Liver (tissue), 9 donors: ENCODE measurements around the gene NEK2. TPM values are rescaled to one million over a fixed set of nuclear protein-coding genes. Genes with fewer than 3 reads are reported as not detected.
A peak's percentile ranks its signal among the peaks of the same experiment; 100 is the strongest.

Source experiments
- DNase-seq: peaks from one replicate; pipeline ENCODE4 v3.0.0-alpha.2; 2017; ENCODE audit warnings: low spot score
- H3K27ac ChIP-seq, 2 donors: one replicate each; pipeline ENCODE4 v1.7.0; 2013; ENCODE audit warnings: inconsistent platforms in 2 of 2, low read length in 2 of 2, control low read depth in 1 of 2, low read depth in 1 of 2, mild to moderate bottlenecking in 1 of 2
- H3K27me3 ChIP-seq, 4 donors: one replicate each; pipeline versions ENCODE4 v1.6.1 to v1.7.0; 2013; ENCODE audit warnings: low read length in 3 of 4, inconsistent platforms in 1 of 4, mild to moderate bottlenecking in 1 of 4, moderate library complexity in 1 of 4; ENCODE audit not compliant: control insufficient read depth in 4 of 4, insufficient read depth in 4 of 4
- H3K36me3 ChIP-seq, 4 donors: one replicate each; pipeline versions ENCODE4 v1.6.1 to v1.7.0; 2013; ENCODE audit warnings: low read length in 3 of 4, mild to moderate bottlenecking in 3 of 4, low read depth in 1 of 4, moderate library complexity in 1 of 4; ENCODE audit not compliant: control insufficient read depth in 4 of 4, insufficient read depth in 3 of 4
- H3K4me1 ChIP-seq, 4 donors: one replicate each; pipeline versions ENCODE4 v1.6.1 to v1.7.0; 2013; ENCODE audit warnings: low read length in 3 of 4, mild to moderate bottlenecking in 3 of 4, moderate library complexity in 1 of 4; ENCODE audit not compliant: control insufficient read depth in 4 of 4, insufficient read depth in 4 of 4
- H3K4me3 ChIP-seq, 3 donors: one replicate each; pipeline versions ENCODE4 v1.6.1 to v1.7.0; 2013; ENCODE audit warnings: low read length in 3 of 3, control low read depth in 1 of 3, low read depth in 1 of 3, mild to moderate bottlenecking in 1 of 3
- H3K9ac ChIP-seq, 2 donors: one replicate each; pipeline ENCODE4 v1.7.0; 2013; ENCODE audit warnings: low read length in 2 of 2, mild to moderate bottlenecking in 2 of 2, moderate library complexity in 2 of 2, control low read depth in 1 of 2, low read depth in 1 of 2
- H3K9me3 ChIP-seq, 4 donors: one replicate each; pipeline versions ENCODE4 v1.6.1 to v1.7.0; 2013; ENCODE audit warnings: low read length in 3 of 4; ENCODE audit not compliant: control insufficient read depth in 4 of 4
- CTCF ChIP-seq: fragments of 150-350 bp; IDR thresholded peaks from 2 replicates; pipeline ENCODE4 v1.5.1; 2017; ENCODE audit warnings: improper control_type of control experiment, low read depth, low read length; ENCODE audit not compliant: missing input control
- FOXA1 ChIP-seq: IDR thresholded peaks from 2 replicates; pipeline ENCODE4 v1.6.1; 2016; ENCODE audit warnings: antibody characterized with exemption
- FOXA2 ChIP-seq: IDR thresholded peaks from 2 replicates; pipeline ENCODE4 v1.6.1; 2016; ENCODE audit warnings: antibody characterized with exemption
- HNF4A ChIP-seq, 2 donors: conservative IDR thresholded peaks; 2 replicates each; pipeline ENCODE4 v1.6.1; 2016; ENCODE audit warnings: antibody characterized with exemption in 2 of 2, mild to moderate bottlenecking in 2 of 2
- HNF4G ChIP-seq: IDR thresholded peaks from 2 replicates; pipeline ENCODE4 v1.6.1; 2016; ENCODE audit warnings: antibody characterized with exemption
- JUND ChIP-seq, 2 donors: IDR thresholded peaks; 2 replicates each; pipeline ENCODE4 v1.6.1; 2016; ENCODE audit warnings: antibody characterized with exemption in 2 of 2
- MAX ChIP-seq: IDR thresholded peaks from 2 replicates; pipeline ENCODE4 v1.6.1; 2016; ENCODE audit warnings: antibody characterized with exemption
- NR2F2 ChIP-seq: IDR thresholded peaks from 2 replicates; pipeline ENCODE4 v1.6.1; 2016; ENCODE audit warnings: antibody characterized with exemption
- REST ChIP-seq: IDR thresholded peaks from 2 replicates; pipeline ENCODE4 v1.6.1; 2016; ENCODE audit warnings: antibody characterized with exemption, mild to moderate bottlenecking
- RXRA ChIP-seq, 2 donors: IDR thresholded peaks; 2 replicates each; pipeline ENCODE4 v1.6.1; 2017 to 2018; ENCODE audit warnings: antibody characterized with exemption in 2 of 2, mild to moderate bottlenecking in 1 of 2
- SP1 ChIP-seq: IDR thresholded peaks from 2 replicates; pipeline ENCODE4 v1.6.1; 2018; ENCODE audit warnings: antibody characterized with exemption, mild to moderate bottlenecking
- TAF1 ChIP-seq: conservative IDR thresholded peaks from 2 replicates; pipeline ENCODE4 v1.6.1; 2016; ENCODE audit warnings: antibody characterized with exemption, mild to moderate bottlenecking
- YY1 ChIP-seq: IDR thresholded peaks from 2 replicates; pipeline ENCODE4 v1.6.1; 2016; ENCODE audit warnings: antibody characterized with exemption, mild to moderate bottlenecking
- ZBTB33 ChIP-seq: IDR thresholded peaks from 2 replicates; pipeline ENCODE4 v1.6.1; 2016; ENCODE audit warnings: antibody characterized with exemption
- WGBS: extraction: QIAGEN DNeasy Blood & Tissue Kit; methylation state at CpG from one replicate; pipeline ENCODE4 v1.1.7; 2013; 5-methylcytosine and 5-hydroxymethylcytosine counted together
- polyA plus RNA-seq, 2 donors: library from polyadenylated mRNA; stranded (reverse) in 1 of 2; unstranded in 1 of 2; fragments of 200-250 nt in 1 of 2; fragments of >200 nt in 1 of 2; fragmentation: Nextera tagmentation in 1 of 2; extraction: Ambion mirVana in 1 of 2; gene quantifications; one replicate each; pipeline versions ENCODE4 v1.2.1 to v1.2.3, GENCODE V29; 2013 to 2015
- total RNA-seq, 2 donors: library from RNA; depleted of rRNA; stranded (reverse); fragments of >200 nt; gene quantifications; one replicate each; pipeline ENCODE4 v1.2.3, GENCODE V29; 2014
- donor health status: healthy.
- donor health status: healthy.
- donor health status: healthy.
- donor health status: healthy.
- donor health status: healthy.

Gene NEK2
- total and polyA plus RNA-seq, 4 donors = 0.29 to 25.7 (median 1.3) TPM; not detected in 1

GRCh38 chr1:211644653-211645052 lies 30.8 kb downstream of the NEK2 start (continued):
- TF ChIP-seq CTCF (no peak), FOXA2 (no peak), SP1 (no peak), RXRA (IDR thresholded peaks at IDR 0.05) (peak in 1 of 2 donors; percentile 67), MAX (no peak), FOXA1 (no peak), TAF1 (no peak), HNF4G (peak; percentile 12), YY1 (no peak)

- WGBS = 18% methylated on average over 20 of the region's 20 CpGs
- no peak for TF ChIP-seq ZBTB33
- no peak for TF ChIP-seq NR2F2
- TF ChIP-seq RXRA (IDR thresholded peaks at IDR 0.05) = peak in 1 of 2 donors; percentile 69
- peak; percentile 15 to 61 for TF ChIP-seq HNF4A (conservative IDR thresholded peaks at IDR 0.05)
- TF ChIP-seq REST = peak; percentile 19
- peak; percentile 74 for TF ChIP-seq YY1
- peak in 1 of 2 donors; percentile 20 for TF ChIP-seq JUND (IDR thresholded peaks at IDR 0.05)
- TF ChIP-seq SP1 = peak; percentile 44
- DNase-seq = peak; percentile 57
- peak overlapping the region; percentile 72 to 77 for H3K27ac ChIP-seq
- H3K4me1 ChIP-seq = peaks cover 11 to 45% (median 26%) of the 10 kb centered on the region in 4 donors
- H3K9ac ChIP-seq = peak overlapping the region in 1 of 2 donors; percentile 1
- no peaks in the 10 kb centered on the region for H3K27me3 ChIP-seq
- H3K4me3 ChIP-seq = peak overlapping the region in 1 of 3 donors; percentile 10
- no peaks in the 10 kb centered on the region for H3K9me3 ChIP-seq
- no peaks in the 10 kb centered on the region for H3K36me3 ChIP-seq
Measured at GRCh38 chr1:211643324-211644212, 31.9 kb downstream of the NEK2 start.
